Body of pancreas (tissue), 4 donors: ENCODE results near the gene CSF2.

Experiments
- POLR2A ChIP-seq, 3 donors: fragments of 450-650 bp; IDR thresholded peaks; one replicate each; pipeline ENCODE4 v1.6.1; 2016; ENCODE audit warnings: antibody characterized with exemption in 3 of 3, mild to moderate bottlenecking in 2 of 3
- TF ChIP-seq, protein P1 (sequence below), 7 experiments: fragments of 450-650 bp in 4 of 7; fragments of 200-600 bp in 3 of 7; sonication (generic) in 3 of 7; IDR thresholded peaks; one replicate each; pipeline ENCODE4 v1.5.1; 2016 to 2019; ENCODE audit warnings: antibody characterized with exemption in 7 of 7

DNA sequence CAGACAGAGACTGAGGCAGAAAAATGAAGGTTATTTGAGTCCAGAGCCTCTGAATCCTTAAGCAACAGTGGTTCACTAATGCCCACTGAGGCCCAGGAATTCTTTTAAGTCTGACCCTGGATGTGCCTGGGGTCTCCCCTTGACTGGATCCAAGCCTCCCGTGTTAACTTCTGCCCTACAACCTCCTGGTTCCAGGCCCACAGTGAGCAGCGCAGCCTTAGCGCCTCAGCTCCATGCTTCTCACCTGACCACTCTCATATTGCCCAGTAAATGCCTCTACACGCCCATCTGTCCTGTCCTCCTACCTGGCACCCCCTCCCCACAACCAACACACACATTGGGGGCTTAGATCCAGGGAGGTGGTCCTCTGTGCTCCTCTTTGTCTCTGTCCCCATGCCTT lies 6.7 kb upstream of the CSF2 start:
- TF ChIP-seq, protein P1, sequence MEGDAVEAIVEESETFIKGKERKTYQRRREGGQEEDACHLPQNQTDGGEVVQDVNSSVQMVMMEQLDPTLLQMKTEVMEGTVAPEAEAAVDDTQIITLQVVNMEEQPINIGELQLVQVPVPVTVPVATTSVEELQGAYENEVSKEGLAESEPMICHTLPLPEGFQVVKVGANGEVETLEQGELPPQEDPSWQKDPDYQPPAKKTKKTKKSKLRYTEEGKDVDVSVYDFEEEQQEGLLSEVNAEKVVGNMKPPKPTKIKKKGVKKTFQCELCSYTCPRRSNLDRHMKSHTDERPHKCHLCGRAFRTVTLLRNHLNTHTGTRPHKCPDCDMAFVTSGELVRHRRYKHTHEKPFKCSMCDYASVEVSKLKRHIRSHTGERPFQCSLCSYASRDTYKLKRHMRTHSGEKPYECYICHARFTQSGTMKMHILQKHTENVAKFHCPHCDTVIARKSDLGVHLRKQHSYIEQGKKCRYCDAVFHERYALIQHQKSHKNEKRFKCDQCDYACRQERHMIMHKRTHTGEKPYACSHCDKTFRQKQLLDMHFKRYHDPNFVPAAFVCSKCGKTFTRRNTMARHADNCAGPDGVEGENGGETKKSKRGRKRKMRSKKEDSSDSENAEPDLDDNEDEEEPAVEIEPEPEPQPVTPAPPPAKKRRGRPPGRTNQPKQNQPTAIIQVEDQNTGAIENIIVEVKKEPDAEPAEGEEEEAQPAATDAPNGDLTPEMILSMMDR (IDR thresholded peaks at IDR 0.05), result no peak
- TF ChIP-seq POLR2A (IDR thresholded peaks at IDR 0.05), result no peak
